SK-N-MC (cell line): Measurements from ENCODE around the gene SP2.

Experiments
- EZH2 ChIP-seq: fragments of 200-600 bp; sonication (generic); IDR thresholded peaks from one replicate; pipeline ENCODE4 v1.6.1; 2017; ENCODE audit warnings: antibody characterized with exemption
- FOXP2 ChIP-seq: optimal IDR thresholded peaks from 2 replicates; pipeline ENCODE3; 2011; ENCODE audit warnings: mild to moderate bottlenecking, moderate library complexity; ENCODE audit not compliant: insufficient read depth; ENCODE audit errors: extremely low read length, control extremely low read depth
- POLR2AphosphoS5 ChIP-seq: IDR thresholded peaks from 2 replicates; pipeline ENCODE4 v1.6.1; 2012; ENCODE audit warnings: mild to moderate bottlenecking, low read depth, low read length, borderline replicate concordance

- no peak for TF ChIP-seq POLR2AphosphoS5
- no peak for TF ChIP-seq EZH2
- TF ChIP-seq FOXP2: no peak
Measured at GRCh38 chr17:47856830-47857229, 39.2 kb upstream of the SP2 start.
